ENCODE results near the gene CALML5.

The CALML5 gene

DNA sequence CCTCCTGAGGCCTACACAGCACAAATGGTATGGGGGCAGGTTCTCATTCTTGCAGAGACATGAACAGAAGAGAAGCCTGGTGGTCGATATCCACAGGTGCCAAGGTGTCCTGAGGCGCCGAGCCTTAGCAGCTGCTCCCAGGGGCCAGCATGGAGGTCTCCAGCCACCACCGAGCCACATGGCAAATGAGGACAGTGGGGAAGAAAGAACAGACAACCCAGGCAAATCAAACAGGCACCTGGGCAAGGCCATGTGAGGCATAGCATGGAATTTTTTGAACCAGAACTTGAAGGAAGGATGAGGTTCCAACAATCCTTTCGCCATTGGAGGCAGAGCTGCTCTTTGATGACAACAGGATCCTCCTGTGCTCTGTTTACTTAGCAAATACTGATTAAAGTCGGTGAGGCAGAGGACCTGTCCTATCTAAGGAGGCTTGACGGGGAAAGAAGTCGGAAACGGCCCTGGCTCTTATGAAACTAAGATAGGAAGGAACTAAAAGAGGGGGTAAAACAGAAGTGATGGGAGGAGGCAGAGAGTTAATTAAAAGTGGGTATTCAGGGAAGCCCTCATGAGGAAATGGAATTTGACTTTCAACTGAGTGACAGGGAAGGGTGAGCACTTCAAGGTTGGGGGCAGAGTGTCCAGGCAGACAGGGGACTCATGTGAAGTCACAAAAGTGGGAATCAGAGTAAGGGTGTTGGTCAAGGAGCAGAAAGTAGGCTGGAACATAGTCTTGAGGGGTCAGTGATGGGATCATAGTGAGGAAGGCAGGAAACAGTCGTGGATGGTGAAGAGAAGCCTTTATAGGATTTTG lies 16.8 kb upstream of the CALML5 start:
- TF ChIP-seq, protein P1, sequence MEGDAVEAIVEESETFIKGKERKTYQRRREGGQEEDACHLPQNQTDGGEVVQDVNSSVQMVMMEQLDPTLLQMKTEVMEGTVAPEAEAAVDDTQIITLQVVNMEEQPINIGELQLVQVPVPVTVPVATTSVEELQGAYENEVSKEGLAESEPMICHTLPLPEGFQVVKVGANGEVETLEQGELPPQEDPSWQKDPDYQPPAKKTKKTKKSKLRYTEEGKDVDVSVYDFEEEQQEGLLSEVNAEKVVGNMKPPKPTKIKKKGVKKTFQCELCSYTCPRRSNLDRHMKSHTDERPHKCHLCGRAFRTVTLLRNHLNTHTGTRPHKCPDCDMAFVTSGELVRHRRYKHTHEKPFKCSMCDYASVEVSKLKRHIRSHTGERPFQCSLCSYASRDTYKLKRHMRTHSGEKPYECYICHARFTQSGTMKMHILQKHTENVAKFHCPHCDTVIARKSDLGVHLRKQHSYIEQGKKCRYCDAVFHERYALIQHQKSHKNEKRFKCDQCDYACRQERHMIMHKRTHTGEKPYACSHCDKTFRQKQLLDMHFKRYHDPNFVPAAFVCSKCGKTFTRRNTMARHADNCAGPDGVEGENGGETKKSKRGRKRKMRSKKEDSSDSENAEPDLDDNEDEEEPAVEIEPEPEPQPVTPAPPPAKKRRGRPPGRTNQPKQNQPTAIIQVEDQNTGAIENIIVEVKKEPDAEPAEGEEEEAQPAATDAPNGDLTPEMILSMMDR (IDR thresholded peaks at IDR 0.05; ENCODE audit: low read depth, low read length) = no peak
- H3K4me3 ChIP-seq (replicated peaks in 1 of 2; ENCODE audit: low read depth in 2 of 2, low read length in 2 of 2) = no peak overlapping the region
- no peak for DNase-seq (ENCODE audit: low read depth in 2 of 2)

DNA sequence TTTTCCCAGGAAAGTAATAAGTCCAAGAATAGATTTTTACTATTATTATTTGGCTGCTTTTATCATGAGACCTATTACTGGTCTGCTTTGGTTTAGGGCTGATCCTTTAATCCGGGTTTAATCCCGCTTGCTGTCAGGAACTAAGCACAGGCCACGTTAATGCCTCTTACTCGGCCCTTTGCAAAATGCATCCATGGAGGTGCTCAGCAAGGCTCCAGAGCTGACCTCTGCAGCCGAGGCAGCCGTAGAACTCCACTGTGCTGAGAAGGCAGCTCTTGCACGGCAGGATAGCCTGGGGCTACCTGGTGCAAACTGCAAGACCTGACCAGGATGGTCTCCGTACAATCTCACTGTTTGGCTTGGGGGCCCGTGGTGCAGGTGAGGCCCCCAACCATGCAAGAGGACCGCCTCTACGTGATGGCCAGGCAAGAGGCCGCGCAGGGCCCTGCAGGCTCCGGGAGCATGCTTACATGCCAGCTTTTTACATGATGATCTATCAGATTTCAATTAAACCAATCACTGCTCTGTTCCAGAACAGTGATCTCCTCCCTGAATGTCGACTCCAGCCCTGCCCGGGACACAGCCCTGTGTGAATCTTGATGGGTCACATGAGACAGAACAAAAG lies 15.0 kb upstream of the CALML5 start:
- no peak overlapping the region for H3K4me3 ChIP-seq (replicated peaks in 1 of 2; ENCODE audit: low read depth in 2 of 2, low read length in 2 of 2)
- TF ChIP-seq, protein P1 (IDR thresholded peaks at IDR 0.05; ENCODE audit: low read depth, low read length) = no peak
- DNase-seq (ENCODE audit: low read depth in 2 of 2) = no peak

DNA sequence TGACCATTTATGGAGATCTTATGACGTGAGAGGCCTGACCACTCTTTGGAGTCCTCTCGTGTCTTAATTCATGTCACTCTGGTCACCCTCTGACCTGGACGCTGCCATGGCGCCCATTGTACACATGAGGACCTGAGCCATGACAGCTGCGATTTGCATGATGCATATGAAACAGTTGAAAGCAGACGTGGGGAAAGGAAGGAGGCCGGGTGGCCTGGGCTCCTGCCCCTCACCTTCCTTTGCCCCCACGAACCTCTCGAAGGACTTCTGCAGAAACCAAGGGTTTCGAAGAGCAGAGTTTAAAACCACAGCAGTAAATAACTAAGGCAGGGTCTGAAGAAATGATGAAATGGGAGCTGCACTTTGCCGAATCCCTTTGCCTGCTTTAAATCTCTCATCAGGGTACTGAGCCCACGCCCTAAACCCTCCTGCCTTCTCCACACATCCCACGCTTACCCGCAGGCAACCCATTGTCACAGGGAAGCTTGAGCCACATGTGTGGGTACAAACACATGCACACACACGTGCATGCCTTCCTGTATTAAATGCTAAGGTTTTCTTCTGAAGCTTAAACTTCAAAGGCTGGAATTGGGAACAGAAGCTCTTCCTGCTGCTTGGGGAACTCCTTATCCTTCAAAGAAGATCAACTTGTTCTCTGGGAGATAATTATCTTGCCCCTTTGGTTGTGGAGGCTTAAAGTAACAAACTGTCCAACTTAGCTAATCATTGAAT lies 13.7 kb upstream of the CALML5 start:
- DNase-seq (ENCODE audit: low read depth in 2 of 2) = no peak
- TF ChIP-seq, protein P1 (IDR thresholded peaks at IDR 0.05; ENCODE audit: low read depth, low read length) = no peak
- H3K4me3 ChIP-seq (replicated peaks in 1 of 2; ENCODE audit: low read depth in 2 of 2, low read length in 2 of 2) = no peak overlapping the region

DNA sequence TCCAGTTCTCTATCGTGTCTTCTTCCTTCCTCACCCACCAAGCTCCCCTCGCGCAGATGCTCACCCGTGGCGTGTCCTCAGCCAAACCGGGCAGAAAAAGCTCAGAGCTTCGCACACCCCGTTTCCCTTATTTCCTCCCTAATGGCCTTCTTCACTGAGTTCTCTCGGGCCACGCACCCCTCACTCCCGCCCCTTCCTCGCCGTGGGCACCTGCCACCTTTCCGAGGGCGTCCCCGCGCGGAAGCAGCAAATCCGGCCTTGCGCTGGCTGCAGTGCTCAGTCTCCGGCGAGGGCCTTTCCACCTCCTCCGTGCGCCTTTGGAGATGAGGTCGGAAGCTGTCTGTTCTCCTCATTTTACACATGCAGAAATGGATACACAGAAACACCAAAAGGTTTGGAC lies 13.0 kb upstream of the CALML5 start:
- no peak for DNase-seq (ENCODE audit: low read depth in 2 of 2)
- TF ChIP-seq, protein P1 (IDR thresholded peaks at IDR 0.05; ENCODE audit: low read depth, low read length) = no peak
- no peak overlapping the region for H3K4me3 ChIP-seq (replicated peaks in 1 of 2; ENCODE audit: low read depth in 2 of 2, low read length in 2 of 2)

DNA sequence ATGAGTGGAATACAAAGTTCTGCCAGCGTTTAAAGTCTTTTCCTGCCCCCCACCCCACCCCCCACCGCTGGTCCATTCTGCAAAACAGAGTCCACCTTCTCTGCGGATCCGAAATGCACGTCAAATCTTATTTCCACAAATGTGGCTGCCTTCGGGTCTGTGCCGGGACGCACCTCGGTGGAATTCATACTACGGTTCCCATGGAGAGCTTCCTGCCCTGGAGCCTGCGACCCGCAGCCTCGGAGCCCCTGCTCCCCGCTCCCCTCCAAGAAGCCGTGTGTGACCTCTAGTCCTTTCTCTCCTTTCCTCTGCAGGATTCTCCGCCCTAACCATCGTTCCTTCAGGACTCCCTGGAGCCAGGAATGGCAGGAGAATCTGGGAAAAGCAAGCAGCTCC lies 12.5 kb upstream of the CALML5 start:
- H3K4me3 ChIP-seq (replicated peaks in 1 of 2; ENCODE audit: low read depth in 2 of 2, low read length in 2 of 2) = no peak overlapping the region
- DNase-seq (ENCODE audit: low read depth in 2 of 2) = no peak
- TF ChIP-seq, protein P1 (IDR thresholded peaks at IDR 0.05; ENCODE audit: low read depth, low read length) = no peak

DNA sequence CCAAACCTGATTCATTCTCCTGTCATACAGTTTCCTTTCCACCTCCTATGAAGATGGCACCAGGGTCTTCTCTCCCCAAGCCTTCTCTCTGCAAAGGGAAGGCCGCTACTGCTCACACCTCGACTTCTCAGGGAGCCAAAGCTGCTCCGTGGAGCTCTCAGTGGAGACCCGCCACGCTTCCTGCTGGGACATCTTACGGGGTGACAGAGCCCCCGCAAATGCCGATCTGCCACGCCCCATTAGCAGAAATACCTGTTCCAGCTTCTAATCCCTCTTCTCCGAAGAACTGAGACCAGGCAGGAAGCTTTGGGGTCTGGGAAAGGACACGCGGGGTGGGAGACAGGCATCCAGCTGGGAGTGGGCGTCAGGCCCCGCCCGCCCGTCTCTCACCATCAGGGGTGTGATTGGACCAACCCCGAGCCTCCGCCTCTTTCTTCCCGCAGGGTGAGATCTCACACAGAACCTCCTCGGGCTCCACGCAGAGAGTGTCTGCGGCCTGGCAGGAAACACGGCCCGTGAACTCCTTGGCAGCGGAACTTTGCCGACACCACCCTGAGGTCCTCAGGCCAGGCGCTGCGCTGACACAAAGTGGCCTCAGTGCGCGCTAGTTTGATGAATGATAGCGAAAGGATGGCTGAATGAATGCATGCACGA lies 12.0 kb upstream of the CALML5 start:
- no peak for DNase-seq (ENCODE audit: low read depth in 2 of 2)
- H3K4me3 ChIP-seq (replicated peaks in 1 of 2; ENCODE audit: low read depth in 2 of 2, low read length in 2 of 2) = no peak overlapping the region
- TF ChIP-seq, protein P1 (IDR thresholded peaks at IDR 0.05; ENCODE audit: low read depth, low read length) = no peak
